Stimulated activated CD4-positive, alpha-beta T cell treated with anti-CD3 and anti-CD28 coated beads, TNF-alpha, amount 100 ng/mL, for 1 hour (primary cell): Measurements from ENCODE around the gene RABEP2.

Source experiments
- DNase-seq, 3 donors: peaks; one replicate each; pipeline ENCODE4 v3.0.0-alpha.2; 2020; ENCODE audit warnings: low read depth in 3 of 3, low spot score in 1 of 3

RABEP2 gene

GRCh38 chr16:28859326-28859725 lies 65.7 kb downstream of the RABEP2 start:
- DNase-seq, result no peak

GRCh38 chr16:28858421-28858820 lies 66.6 kb downstream of the RABEP2 start:
- no peak for DNase-seq
